T1000 (cell line): ENCODE measurements around the gene ZNF219.
A peak's percentile ranks its signal among the peaks of the same experiment; 100 is the strongest.

ENCODE experiments used
- DNase-seq: peaks from one replicate; lab custom pipeline; 2025; ENCODE audit warnings: mixed read lengths; lab: John Stamatoyannopoulos, UW

Gene ZNF219

DNA sequence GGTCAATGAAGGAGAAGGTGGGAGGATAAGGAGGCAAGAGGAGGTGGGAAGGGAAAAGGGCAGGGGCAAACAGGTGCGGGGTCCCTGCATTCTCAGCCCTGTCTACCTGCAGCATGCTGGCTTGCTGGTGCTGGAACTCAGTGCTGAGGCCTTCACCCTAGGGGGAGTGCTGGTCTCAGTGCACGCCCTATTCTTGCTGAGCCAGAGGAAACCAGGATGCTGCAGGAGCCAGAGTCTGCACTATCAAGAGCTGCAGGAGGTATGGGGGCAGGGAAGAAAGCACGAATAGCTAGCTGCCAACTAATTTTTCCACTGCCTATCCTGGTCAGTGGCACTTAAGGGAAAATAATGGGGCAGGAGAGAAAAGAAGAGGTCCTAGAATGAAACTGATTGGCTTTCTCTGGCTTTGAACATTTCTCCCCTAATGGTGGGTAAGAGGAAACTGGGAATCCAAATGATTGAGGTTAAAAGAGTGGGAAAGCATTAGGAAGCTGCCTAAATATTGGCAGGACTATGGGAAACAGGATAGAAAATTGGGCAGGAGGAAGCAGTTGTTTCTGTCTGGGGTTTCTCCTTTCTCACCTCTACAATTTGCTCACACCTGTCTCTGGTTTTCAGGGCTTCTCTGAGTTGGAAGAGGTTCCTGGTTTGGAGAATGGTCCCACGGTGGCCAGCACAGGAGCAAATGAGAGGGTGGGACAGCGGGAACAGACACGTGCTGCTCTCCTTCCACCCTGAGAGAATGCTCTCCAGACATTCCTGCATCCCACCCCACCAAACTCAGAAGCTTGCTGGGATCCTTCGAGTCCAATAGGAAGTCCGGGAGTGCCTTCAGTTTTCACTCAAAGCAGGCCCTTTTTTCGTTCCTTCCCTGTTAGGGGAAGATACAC is 4.3 kb upstream of the ZNF219 start:
- DNase-seq = no peak

DNA sequence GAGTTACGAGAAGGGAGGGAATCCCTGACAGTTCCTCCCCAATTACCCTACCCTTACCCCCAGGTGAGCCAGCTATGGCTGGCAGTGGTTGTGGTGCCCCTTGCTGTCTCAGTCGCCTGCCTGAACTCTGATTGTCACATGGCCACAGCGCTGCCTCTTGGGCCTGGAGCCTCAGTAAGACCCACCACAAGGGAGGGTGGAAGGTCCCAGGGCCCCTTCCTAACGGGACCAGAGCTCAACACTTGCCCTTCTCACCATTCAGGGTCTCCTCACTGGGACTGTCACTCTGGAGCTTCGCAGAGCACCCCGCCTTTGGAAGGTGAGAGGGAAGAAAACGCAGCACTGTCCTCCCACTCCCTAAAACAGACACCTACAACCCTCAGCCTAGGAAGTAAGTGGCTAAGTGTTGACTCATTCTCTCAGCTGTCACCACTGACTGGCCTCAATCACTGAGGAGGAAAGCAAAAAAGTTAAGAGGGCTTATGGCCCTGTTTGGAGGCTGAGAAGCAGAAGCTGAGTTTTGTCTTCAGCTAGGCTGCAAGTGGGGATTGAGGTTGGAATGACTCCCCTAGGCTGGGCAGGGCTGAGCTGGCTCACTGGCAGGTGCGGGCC is 3.5 kb upstream of the ZNF219 start:
- DNase-seq = no peak

GRCh38 chr14:21100931-21101330 is 2.5 kb upstream of the ZNF219 start, which contains the start of gene TMEM253:
TSS of gene TMEM253 (plus strand) at chr14:21101066. CDS start at chr14:21101344, 278 bp downstream.
- DNase-seq = no peak

GRCh38 chr14:21099596-21099985 is 1.1 kb upstream of the ZNF219 start:
- DNase-seq = no peak

DNA sequence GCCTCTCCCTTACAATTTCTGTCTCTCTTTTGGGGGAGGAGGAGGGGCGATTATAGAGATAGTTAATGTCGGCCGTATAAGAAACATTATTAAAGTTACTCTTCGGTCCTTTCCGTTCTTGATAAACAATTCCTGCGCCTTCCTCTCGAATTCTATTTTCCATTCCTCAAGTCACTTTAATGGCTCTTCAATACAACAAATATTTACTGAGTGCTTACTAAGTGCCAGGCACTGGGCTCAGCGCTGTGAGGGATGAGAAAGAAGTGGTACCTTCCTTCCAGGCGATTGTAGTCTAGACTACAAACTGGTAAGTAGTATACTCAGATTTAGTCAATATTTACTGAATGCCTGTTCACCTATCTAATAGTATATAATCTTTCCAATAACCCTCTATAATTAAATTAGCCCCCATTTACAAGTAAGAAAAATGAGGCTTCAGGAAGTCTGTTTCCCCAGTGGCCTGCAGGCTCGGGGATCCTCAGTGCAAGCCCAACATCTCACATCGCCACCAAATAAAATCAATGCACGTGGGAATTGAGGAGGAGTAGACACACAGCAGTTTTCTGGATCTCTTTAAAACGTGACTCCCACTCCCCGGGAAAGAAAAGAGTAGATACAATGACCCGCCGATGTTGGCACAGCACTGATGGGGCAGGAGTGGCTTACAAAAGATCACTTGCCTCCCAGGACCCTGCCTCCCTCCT is 589 bp upstream of the ZNF219 start:
- no peak for DNase-seq

DNA sequence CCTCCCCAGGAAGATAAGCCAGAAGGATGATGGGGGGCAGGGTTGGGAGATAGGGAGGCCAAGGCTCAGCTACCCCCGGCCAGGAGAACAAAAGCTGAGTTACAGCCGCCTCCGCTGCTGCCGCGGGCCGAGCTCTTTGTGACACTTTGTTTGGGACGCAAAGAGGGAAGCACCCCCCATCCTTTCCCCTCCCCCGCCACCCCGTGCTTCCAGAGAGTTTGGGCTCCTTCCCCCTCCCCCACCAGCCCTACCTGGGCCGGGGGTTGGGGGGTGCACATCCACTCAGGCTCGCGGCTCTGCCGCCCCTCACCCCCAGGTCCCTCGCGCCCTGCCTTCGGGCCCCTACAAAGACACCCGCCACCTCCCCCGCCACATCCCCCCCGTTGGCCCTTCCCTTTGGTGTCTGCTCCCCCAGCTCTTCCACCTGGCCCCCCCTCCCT is 799 bp downstream of the ZNF219 start:
- DNase-seq = no peak

GRCh38 chr14:21096978-21097635 is 1.3 kb downstream of the ZNF219 start:
- DNase-seq = no peak

GRCh38 chr14:21096438-21096837 is 2.0 kb downstream of the ZNF219 start:
- DNase-seq = no peak

GRCh38 chr14:21095430-21096205 is 2.8 kb downstream of the ZNF219 start:
- no peak for DNase-seq

GRCh38 chr14:21093769-21094681 is 4.4 kb downstream of the ZNF219 start:
- DNase-seq = no peak

DNA sequence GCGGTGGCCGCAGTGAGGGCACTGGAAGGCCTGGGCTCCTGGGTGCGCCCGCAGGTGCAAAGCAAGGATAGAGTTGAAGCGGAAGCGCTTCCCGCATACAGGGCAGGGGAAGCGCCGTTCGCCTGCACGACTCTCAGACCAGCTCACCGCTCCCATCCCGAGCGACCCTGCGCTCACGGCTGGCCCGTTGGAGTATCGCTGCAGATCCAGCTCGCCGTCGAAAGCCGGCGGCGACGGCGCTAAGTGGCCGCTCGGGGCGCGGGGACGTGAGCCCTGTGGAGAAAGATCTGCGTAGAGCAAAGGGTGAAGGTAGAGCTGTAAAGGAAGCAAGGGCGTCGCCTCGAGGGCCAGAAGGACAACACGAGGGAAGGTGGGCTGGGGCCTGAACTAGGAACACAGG is 5.4 kb downstream of the ZNF219 start:
- DNase-seq = no peak

GRCh38 chr14:21092273-21093011 is 6.0 kb downstream of the ZNF219 start:
- peak; percentile 71 for DNase-seq

- DNase-seq = no peak
Observed at GRCh38 chr14:21091821-21092272, 6.6 kb downstream of the ZNF219 start.

DNA sequence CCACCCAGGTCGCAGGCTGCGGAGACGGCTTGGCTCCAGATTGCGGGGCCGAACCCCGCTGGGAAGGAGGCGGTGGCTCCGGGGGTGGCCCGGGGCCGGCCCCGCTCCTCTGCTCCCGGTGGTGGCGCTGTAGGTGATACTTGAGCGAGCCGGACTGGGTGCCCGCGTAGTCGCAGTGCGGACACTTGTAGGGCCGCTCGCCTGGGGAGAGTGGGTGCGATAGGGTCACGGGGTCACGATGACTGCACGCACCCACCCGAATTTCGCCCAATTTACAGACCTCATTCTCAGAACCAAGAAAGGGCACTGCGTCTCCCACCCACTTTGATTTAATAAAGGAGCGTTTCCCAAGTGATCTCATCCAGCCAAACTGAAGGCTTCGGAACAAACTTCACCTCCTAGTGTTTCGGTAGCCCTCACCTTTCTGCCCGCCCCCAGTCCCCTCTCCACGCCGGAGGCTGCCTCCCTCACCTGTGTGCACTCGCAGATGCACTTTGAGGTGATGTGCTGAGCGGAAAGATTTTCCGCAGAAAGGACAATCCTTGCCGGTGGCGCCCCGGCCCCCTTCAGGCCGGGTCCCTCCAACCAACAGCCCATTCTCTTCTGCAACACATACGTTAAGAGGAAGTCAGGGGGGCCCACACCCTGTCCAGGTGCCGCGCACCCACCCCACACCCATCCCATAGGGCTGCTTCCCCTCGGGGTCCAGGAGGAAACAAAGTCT is 7.4 kb downstream of the ZNF219 start:
- DNase-seq = no peak

- DNase-seq = no peak
Observed at GRCh38 chr14:21090194-21090939, 8.1 kb downstream of the ZNF219 start.

DNA sequence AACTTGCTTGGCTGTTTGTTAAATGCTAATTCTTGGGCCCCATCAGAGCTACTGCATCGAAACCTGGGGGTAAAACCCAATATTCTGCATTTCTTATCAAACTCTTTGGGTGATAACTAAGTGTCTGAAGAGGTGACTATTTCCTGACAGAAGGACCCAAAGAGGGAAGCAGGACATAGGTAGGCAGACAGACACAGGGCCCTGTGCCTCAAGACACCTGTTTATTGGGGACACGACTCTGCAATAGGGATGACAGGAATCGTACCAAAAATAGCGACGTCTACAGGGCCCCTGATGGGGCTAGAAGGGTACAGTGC is 8.6 kb downstream of the ZNF219 start:
- DNase-seq = no peak

DNA sequence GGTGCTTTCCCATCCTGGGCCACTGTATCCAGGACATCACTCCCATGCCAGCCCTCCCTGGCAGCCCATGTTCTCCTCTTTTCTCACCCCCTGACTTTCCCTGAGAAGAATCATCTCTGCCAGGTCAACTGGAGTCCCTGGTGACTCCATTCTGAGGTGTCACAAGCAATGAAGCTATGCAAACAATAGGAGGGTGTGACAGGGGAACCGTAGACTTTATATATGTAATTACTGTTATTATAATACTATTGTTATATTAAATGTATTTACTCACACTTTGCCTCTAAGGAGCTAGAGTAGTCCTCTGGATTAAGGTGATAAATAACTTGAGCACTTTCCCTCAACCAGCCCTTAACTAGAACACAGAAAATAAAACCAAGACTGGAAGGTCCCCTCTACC is 9.2 kb downstream of the ZNF219 start:
- no peak for DNase-seq

DNA sequence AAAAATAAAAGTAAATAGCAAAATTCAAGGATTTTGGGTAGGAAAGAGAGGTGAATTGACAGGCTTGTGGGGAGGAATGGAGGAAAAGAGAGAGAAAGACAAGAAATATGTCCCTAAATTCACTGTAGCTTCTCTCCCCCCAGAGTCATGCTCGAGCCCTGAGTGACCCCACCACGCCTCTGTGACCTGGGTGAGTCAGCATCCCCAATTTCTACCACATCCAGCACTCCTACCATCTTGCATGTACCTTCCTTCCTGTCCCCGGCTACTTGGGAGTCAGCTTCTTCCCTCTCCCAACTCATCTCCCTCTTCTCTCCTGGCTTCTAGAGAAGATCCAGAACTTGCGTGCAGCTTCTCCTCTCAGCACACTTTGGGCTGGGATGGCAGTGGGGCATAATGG is 9.8 kb downstream of the ZNF219 start:
- DNase-seq = no peak
